HG03039 (cell line): ENCODE results near the gene KLF17.

Experiments used
- ATAC-seq: cut with Tn5 transposase; IDR thresholded peaks from one replicate; pipeline ENCODE4 v1.9.1; 2021; ENCODE audit warnings: mild to moderate bottlenecking, moderate library complexity; ENCODE audit not compliant: unreplicated experiment

KLF17 gene

GRCh38 chr1:44151332-44151731 is 32.7 kb downstream of the KLF17 start:
- no peak for ATAC-seq

GRCh38 chr1:44151808-44152207 is 33.2 kb downstream of the KLF17 start:
- ATAC-seq = no peak

- ATAC-seq = no peak
Observed at GRCh38 chr1:44152692-44153091, 34.1 kb downstream of the KLF17 start.

GRCh38 chr1:44154049-44154448 is 35.4 kb downstream of the KLF17 start:
- no peak for ATAC-seq

GRCh38 chr1:44157903-44158302 is 39.3 kb downstream of the KLF17 start:
- no peak for ATAC-seq

- ATAC-seq = no peak
Observed at GRCh38 chr1:44158871-44159270, 40.2 kb downstream of the KLF17 start.

- no peak for ATAC-seq
Observed at GRCh38 chr1:44161546-44161945, 42.9 kb downstream of the KLF17 start.

GRCh38 chr1:44168520-44169098 is 50.0 kb downstream of the KLF17 start:
- ATAC-seq = no peak

GRCh38 chr1:44170281-44170823 is 51.7 kb downstream of the KLF17 start:
- no peak for ATAC-seq

GRCh38 chr1:44174630-44175029 is 56.0 kb downstream of the KLF17 start:
- ATAC-seq = no peak
